ENCODE measurements around the gene PIM1.
"Not testable (repeated sequence)": the region's sequence is repeated elsewhere in the genome, so short reads cannot be mapped to it uniquely, and the experiment has no call there.

PIM1 gene

DNA sequence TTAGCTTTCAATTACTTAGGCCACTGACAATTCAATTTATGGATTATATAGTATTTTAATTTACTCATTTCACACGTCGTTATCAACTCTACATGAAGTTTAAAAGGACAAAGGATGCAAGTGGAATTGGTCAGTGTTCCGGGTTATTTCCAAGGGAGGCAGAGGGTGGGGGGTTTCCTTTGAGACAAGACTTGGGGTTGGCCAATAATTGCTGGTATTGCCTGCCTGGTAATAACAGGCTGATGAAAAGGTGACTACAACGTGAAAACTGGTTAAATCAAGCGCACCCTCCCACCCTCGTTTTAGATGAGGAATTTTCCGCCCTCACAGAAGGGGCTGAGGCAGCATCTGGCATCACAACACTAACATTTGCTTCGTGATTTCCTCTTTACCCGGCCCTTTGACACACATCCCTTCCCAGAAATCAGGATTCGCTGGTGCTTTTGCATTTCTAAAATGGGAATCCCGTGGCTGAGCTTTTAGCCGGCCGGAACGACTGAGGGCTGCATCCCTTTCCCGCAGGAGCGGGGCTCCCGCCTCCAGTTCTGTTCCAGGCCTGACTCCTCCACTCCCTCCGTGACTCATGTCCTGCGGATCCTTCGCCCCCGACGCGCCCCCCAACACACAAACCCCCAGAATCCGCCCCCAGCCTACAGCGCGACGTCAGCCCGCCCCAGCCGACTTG lies 999 bp upstream of the PIM1 start:
- DNase-seq (ENCODE audit: low read depth), result no peak
- H3K4me3 ChIP-seq (ENCODE audit: low read depth, low read length), result peak overlapping the region; percentile 53

- H3K4me3 ChIP-seq (ENCODE audit: low read depth, low read length), result peak overlapping the region; percentile 78
- no peak for DNase-seq (ENCODE audit: low read depth)
These were observed 585 bp downstream of the PIM1 start for GRCh38 chr6:37170273-37171200.

DNA sequence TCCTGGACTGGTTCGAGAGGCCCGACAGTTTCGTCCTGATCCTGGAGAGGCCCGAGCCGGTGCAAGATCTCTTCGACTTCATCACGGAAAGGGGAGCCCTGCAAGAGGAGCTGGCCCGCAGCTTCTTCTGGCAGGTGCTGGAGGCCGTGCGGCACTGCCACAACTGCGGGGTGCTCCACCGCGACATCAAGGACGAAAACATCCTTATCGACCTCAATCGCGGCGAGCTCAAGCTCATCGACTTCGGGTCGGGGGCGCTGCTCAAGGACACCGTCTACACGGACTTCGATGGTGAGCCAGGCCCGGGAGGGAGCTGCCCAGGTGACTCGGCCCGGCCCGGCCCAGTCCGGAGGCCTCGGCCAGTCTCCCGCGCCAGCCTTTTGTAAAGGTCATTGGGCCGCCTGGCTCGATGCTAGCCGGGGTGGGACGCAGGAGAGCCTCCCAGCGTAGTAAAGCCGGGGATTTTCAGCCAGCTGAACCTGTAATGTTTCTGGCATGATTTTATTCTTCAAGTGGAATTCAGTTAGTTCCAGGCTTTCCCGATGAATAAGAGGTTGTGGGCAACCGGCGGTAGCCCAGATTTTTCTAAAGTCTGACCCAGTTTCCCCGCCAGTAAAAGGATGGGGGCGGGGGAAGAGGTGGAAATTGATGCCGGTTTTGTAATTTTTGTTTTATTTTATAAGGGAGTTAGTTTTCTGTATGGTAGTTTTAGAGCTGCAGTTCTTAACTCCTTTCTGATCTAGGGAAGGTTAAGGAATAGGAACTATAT lies 1.4 kb downstream of the PIM1 start:
- H3K4me3 ChIP-seq (ENCODE audit: low read depth, low read length), result peak overlapping the region; percentile 78
- no peak for DNase-seq (ENCODE audit: low read depth)

DNA sequence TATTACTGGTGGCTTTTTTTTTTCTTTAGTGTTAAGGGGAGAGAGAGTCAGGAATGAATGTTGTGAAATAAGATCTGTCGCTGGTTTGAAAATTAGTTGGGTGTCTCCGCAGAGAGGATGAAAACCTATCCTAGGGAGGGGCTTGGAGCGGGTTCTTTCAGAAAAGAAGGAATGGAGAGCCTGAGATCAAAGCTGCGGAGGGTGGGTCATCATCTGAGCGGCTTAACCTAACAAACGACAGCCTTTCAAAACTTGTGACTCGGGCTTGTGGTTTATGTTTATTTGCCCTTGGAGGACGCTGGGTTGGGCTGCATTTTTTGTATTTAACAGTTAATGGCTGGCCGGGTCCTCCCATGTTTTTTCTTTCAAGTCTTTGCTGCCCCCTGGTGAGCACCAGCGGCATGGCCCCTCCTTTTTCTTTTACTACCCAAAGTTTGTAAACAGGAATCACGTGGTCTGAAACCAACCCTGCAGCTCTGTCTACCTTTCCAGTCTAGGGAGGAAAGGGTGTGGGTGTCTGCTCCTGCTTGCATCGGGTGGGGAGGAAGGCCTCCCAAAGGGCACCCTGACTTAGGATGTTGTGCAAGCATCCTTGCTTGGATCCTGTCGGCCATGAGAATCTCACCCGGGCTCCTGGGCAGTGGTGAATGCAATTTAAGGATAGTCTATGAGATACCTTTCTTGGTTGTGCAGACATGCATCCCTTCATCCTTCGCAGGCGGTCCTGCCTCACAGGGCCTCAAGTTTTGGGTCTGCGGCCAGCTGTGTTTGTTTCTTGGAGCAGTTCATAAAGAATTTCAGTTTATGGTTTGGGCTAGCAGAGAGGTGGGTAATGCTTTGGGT lies 2.2 kb downstream of the PIM1 start:
- peak overlapping the region; percentile 78 for H3K4me3 ChIP-seq (ENCODE audit: low read depth, low read length)
- DNase-seq (ENCODE audit: low read depth), result peak; percentile 69

DNA sequence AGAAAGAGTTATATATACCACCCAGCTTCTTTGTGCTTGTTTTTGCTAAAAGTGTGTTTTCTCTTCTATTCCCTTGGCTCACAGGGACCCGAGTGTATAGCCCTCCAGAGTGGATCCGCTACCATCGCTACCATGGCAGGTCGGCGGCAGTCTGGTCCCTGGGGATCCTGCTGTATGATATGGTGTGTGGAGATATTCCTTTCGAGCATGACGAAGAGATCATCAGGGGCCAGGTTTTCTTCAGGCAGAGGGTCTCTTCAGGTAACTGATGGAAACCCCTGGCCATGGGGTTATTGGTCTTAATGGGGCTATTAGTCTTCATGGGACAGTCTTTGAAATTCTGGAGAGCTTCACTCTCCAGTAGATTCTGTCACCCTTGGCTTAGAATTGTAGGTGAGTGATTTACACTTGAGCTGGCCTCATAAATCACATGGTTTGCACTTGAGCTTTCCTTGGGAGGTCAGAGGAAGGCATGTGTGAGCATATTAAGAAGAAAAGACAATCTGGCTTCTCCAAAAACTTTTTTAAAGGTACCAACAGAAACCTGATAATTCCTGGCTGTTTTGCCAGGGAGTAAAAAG lies 3.0 kb downstream of the PIM1 start:
- H3K4me3 ChIP-seq (ENCODE audit: low read depth, low read length), result peak overlapping the region; percentile 78
- no peak for DNase-seq (ENCODE audit: low read depth)

GRCh38 chr6:37173493-37174195 lies 3.7 kb downstream of the PIM1 start:
- DNase-seq (ENCODE audit: low read depth), result no peak
- no peak overlapping the region for H3K4me3 ChIP-seq (ENCODE audit: low read depth, low read length)

GRCh38 chr6:37174196-37174514 lies 4.2 kb downstream of the PIM1 start:
- no peak for DNase-seq (ENCODE audit: low read depth)
- no peak overlapping the region for H3K4me3 ChIP-seq (ENCODE audit: low read depth, low read length)

- no peak for DNase-seq (ENCODE audit: low read depth)
- H3K4me3 ChIP-seq (ENCODE audit: low read depth, low read length), result no peak overlapping the region
These were observed 4.8 kb downstream of the PIM1 start for GRCh38 chr6:37174515-37175331.

DNA sequence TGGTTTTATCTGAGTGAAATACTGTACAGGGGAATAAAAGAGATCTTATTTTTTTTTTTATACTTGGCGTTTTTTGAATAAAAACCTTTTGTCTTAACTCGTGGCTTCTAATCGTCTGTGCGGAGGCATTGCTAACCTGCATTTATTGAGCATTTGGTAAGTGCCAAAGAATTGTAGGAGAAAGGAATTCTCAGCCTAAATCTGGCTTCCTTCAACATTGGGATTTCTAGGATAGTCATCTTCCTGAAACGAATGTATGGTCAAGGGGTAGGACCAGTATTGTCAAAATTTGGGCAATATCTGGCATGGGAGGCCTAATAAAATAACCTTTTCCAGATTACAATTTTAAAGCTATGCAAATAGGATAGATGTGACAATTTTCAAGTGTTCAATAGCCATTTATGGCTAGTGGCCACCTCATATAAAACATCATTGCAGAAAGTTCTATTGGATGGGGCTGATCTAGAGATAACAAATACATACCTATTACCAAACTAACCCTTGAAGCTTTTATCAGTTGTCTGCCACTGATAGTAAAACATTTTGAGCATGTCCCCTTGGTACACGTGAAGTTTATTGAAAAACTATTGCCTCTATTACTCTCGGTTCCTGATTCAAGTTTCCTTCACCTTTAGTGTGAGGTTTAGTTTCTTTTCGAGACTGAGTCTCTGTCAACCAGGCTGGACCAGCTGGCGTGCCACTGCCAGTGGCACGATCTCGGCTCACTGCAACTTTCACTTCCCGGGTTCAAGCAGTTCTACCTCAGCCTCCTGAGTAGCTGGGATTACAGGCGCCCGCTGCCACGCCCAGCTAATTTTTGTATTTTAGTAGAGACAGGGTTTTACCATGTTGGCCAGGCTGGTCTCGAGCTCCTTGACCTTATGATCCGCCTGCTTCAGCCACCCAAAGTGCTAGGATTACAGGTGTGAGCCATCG lies 5.6 kb downstream of the PIM1 start:
- no peak overlapping the region for H3K4me3 ChIP-seq (ENCODE audit: low read depth, low read length)

GRCh38 chr6:37176268-37177076 lies 6.5 kb downstream of the PIM1 start:
- DNase-seq (ENCODE audit: low read depth), result no peak
- H3K4me3 ChIP-seq (ENCODE audit: low read depth, low read length), result no peak overlapping the region

More for the DNA sequence above, 5.6 kb downstream of the PIM1 start:
- DNase-seq (ENCODE audit: low read depth), result no peak

DNA sequence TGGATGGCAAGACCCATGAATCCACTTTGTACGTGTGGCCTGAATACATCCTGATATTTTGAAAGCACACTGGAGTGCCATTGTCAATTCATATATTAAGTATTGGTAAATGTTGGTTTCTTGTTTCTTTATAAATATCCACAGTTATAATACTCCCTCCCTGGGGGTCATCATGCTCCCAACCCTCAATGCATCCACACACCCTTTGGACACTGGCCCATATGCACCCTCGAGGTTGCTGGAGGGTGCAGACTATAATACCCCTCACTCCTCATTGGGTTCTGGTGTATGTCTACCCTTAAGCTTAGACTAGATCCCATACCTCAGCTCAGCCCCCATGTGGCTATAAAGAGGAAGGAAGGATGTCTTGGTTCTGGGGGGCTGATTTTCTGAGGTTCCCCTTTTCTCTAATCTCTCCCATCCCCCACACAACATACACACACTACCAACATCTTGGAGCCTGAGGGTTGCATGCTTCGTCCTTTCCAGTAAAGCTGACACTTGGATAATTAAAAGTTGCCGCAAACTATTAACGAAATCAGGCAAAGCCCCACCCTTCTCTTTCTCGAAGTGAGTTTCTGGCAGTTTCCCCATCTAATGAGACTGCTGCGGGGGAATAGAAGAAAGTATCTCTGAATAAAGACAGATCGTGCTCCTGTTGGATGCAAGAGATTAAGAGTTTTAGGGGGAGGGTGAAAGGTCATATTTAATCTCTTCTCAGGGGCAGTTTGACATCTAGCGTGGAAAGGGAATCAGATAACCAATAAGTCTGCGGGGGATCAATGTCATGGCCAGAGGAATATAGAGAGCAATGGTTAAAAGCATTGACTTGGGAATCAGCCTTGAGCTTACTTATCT lies 7.4 kb downstream of the PIM1 start:
- H3K4me3 ChIP-seq (ENCODE audit: low read depth, low read length), result no peak overlapping the region

GRCh38 chr6:37177935-37178517 lies 8.1 kb downstream of the PIM1 start:
- no peak overlapping the region for H3K4me3 ChIP-seq (ENCODE audit: low read depth, low read length)
- no peak for DNase-seq (ENCODE audit: low read depth)

More for the DNA sequence above, 7.4 kb downstream of the PIM1 start:
- no peak for DNase-seq (ENCODE audit: low read depth)

- no peak for DNase-seq (ENCODE audit: low read depth)
- no peak overlapping the region for H3K4me3 ChIP-seq (ENCODE audit: low read depth, low read length)
These were observed 10.1 kb downstream of the PIM1 start for GRCh38 chr6:37180075-37180474.

GRCh38 chr6:37180610-37181009 lies 10.7 kb downstream of the PIM1 start:
- not testable (repeated sequence) for DNase-seq (ENCODE audit: low read depth); H3K4me3 ChIP-seq (ENCODE audit: low read depth, low read length)
